Activated B cell treated with CpG ODN at 0.5 μM for 24 hours (primary cell): ENCODE data around the gene ARHGAP4. TPM values are rescaled to one million over a fixed set of nuclear protein-coding genes. Genes with fewer than 3 reads are reported as not detected.

Experiments
- ATAC-seq: fragments of 200-7000 bp; cut with Tn5 transposase; one replicate; pipeline ENCODE4 v1.10.0; 2021; ENCODE audit warnings: low read depth, mild to moderate bottlenecking, moderate library complexity
- CTCF ChIA-PET: fragments of 350-600 bp; sonication (Branson Sonifier 250); formaldehyde crosslinking; loops from one replicate; lab custom pipeline; 2021; ENCODE audit warnings: antibody characterized with exemption; lab: Charles Lee
- POLR2A ChIA-PET: fragments of 350-600 bp; sonication (Branson Sonifier 250); formaldehyde crosslinking; loops from one replicate; lab custom pipeline; 2021; ENCODE audit warnings: antibody characterized with exemption; lab: Charles Lee
- DNase-seq: peaks from one replicate; pipeline ENCODE4 v3.0.0; 2022
- H3K27ac Mint-ChIP-seq: one replicate; pipeline ENCODE4 v1.8.0; 2020; ENCODE audit warnings: mixed read lengths
- H3K27me3 Mint-ChIP-seq: one replicate; pipeline ENCODE4 v1.8.0; 2021; ENCODE audit warnings: mixed read lengths
- H3K36me3 Mint-ChIP-seq: one replicate; pipeline ENCODE4 v1.8.0; 2021; ENCODE audit warnings: low read depth, mixed read lengths
- H3K4me1 Mint-ChIP-seq: one replicate; pipeline ENCODE4 v1.8.0; 2021; ENCODE audit warnings: mixed read lengths
- H3K4me3 Mint-ChIP-seq: one replicate; pipeline ENCODE4 v1.8.0; 2020; ENCODE audit warnings: mild to moderate bottlenecking, mixed read lengths
- H3K9me3 Mint-ChIP-seq: one replicate; pipeline ENCODE4 v1.8.0; 2020; ENCODE audit warnings: mixed read lengths
- CTCF ChIP-seq: fragments of 200-600 bp; IDR thresholded peaks from one replicate; pipeline ENCODE4 v1.8.0; 2022; ENCODE audit warnings: antibody characterized with exemption, mild to moderate bottlenecking
- intact Hi-C: fragments of 100-400 bp; cut with micrococcal nuclease; formaldehyde crosslinking; loops from one replicate; pipeline ENCODE4 v1.15.1; 2024
- total RNA-seq: library from RNA; stranded (reverse); gene quantifications from 2 replicates; pipeline ENCODE4 v1.2.3, GENCODE V29; 2022

Gene ARHGAP4
- total RNA-seq, 1 donor from 2014 or later = 158 TPM

- Mint-ChIP-seq H3K4me1 (peaks cover 42% of the 10 kb centered on the region), H3K4me3 (no peak overlapping the region), H3K9me3 (no peaks in the 10 kb centered on the region), H3K36me3 (peaks cover 9% of the 10 kb centered on the region), H3K27me3 (no peaks in the 10 kb centered on the region), H3K27ac (no peak overlapping the region)
- ChIA-PET POLR2A (interaction anchor here (5.2 kb wide), 1 partner anchor 20 kb away, joined by 25 read pairs; the partner anchor contains the start of gene ARHGAP4), CTCF (no interaction called here)
- no peak for ATAC-seq
- no peak for TF ChIP-seq CTCF
- intact Hi-C loops = no loop called here
- DNase-seq = no peak
Measured at GRCh38 chrX:153905481-153906095, 20.5 kb downstream of the ARHGAP4 start.

GRCh38 chrX:153903991-153904957, 21.8 kb downstream of the ARHGAP4 start, which contains the start of gene AVPR2:
AVPR2 (plus strand) TSS chrX:153904673; CDS start chrX:153905146, 473 bp downstream.
- no peak for ATAC-seq
- ChIA-PET POLR2A (interaction anchor here (0.7 to 5.2 kb wide), 5 partner anchors 17 to 110 kb away, joined by 3 to 25 read pairs (median 3); partner anchors contain the start of genes ARHGAP4, IDH3G, RENBP and SSR4), CTCF (no interaction called here)
- intact Hi-C loops = no loop called here
- H3K27me3 Mint-ChIP-seq = no peaks in the 10 kb centered on the region
- peak within 1 kb of the TSS; percentile 77 for H3K27ac Mint-ChIP-seq
- H3K4me1 Mint-ChIP-seq = peaks cover 44% of the 10 kb centered on the region
- H3K4me3 Mint-ChIP-seq = peak within 1 kb of the TSS; percentile 45
- no peaks in the 10 kb centered on the region for H3K9me3 Mint-ChIP-seq
- no peak for TF ChIP-seq CTCF
- H3K36me3 Mint-ChIP-seq = peaks cover 8% of the 10 kb centered on the region
- DNase-seq = no peak

GRCh38 chrX:153903238-153903980, 22.7 kb downstream of the ARHGAP4 start:
- Mint-ChIP-seq H3K9me3 (no peaks in the 10 kb centered on the region), H3K27me3 (no peaks in the 10 kb centered on the region), H3K36me3 (peaks cover 5% of the 10 kb centered on the region), H3K27ac (peak overlapping the region; percentile 77), H3K4me3 (peak overlapping the region; percentile 45), H3K4me1 (peaks cover 44% of the 10 kb centered on the region)
- ChIA-PET POLR2A (interaction anchor here (0.6 to 5.2 kb wide), 5 partner anchors 16 to 480 kb away, joined by 3 to 25 read pairs (median 4); partner anchors contain the start of genes ARHGAP4, IDH3G and SSR4), CTCF (no interaction called here)
- intact Hi-C loops = no loop called here
- DNase-seq (no peak), ATAC-seq (no peak)
- no peak for TF ChIP-seq CTCF

GRCh38 chrX:153902385-153902784, 23.7 kb downstream of the ARHGAP4 start:
- peaks cover under 1% of the 10 kb centered on the region for H3K36me3 Mint-ChIP-seq
- H3K27me3 Mint-ChIP-seq = no peaks in the 10 kb centered on the region
- no peak overlapping the region for H3K27ac Mint-ChIP-seq
- intact Hi-C loops = no loop called here
- CTCF ChIA-PET = no interaction called here
- POLR2A ChIA-PET = interaction anchor here (1.6 to 5.2 kb wide), 2 partner anchors 23 to 108 kb away, joined by 8 to 25 read pairs; partner anchors contain the start of genes ARHGAP4, IDH3G and SSR4
- H3K4me1 Mint-ChIP-seq = peaks cover 44% of the 10 kb centered on the region
- H3K9me3 Mint-ChIP-seq = no peaks in the 10 kb centered on the region
- no peak for TF ChIP-seq CTCF
- DNase-seq (no peak), ATAC-seq (no peak)
- no peak overlapping the region for H3K4me3 Mint-ChIP-seq
